GM19025 (cell line): ENCODE measurements around the gene KDM4B.

ENCODE experiments used
- ATAC-seq: cut with Tn5 transposase; IDR thresholded peaks from one replicate; pipeline ENCODE4 v1.9.1; 2021; ENCODE audit warnings: mild to moderate bottlenecking, low read depth, moderate library complexity; ENCODE audit not compliant: unreplicated experiment

KDM4B gene

GRCh38 chr19:5143471-5144411 is 174.8 kb downstream of the KDM4B start:
- no peak for ATAC-seq

GRCh38 chr19:5144545-5145179 is 175.7 kb downstream of the KDM4B start:
- no peak for ATAC-seq

GRCh38 chr19:5145521-5146511 is 176.9 kb downstream of the KDM4B start:
- no peak for ATAC-seq

GRCh38 chr19:5147074-5147977 is 178.4 kb downstream of the KDM4B start:
- ATAC-seq, result no peak

- ATAC-seq, result no peak
Observed at GRCh38 chr19:5147978-5148793, 179.3 kb downstream of the KDM4B start.

GRCh38 chr19:5148794-5149190 is 179.9 kb downstream of the KDM4B start:
- ATAC-seq, result no peak

- ATAC-seq, result no peak
Observed at GRCh38 chr19:5149508-5149907, 180.6 kb downstream of the KDM4B start.

- no peak for ATAC-seq
Observed at GRCh38 chr19:5149932-5150901, 181.3 kb downstream of the KDM4B start.

- no peak for ATAC-seq
Observed at GRCh38 chr19:5150902-5151741, 182.2 kb downstream of the KDM4B start.

GRCh38 chr19:5152013-5152763 is 183.3 kb downstream of the KDM4B start:
- no peak for ATAC-seq

- no peak for ATAC-seq
Observed at GRCh38 chr19:5152767-5153532, 184.0 kb downstream of the KDM4B start.

- no peak for ATAC-seq
Observed at GRCh38 chr19:5153601-5154128, 184.8 kb downstream of the KDM4B start.

- ATAC-seq, result no peak
Observed at GRCh38 chr19:5154129-5154798, 185.4 kb downstream of the KDM4B start.

- no peak for ATAC-seq
Observed at GRCh38 chr19:5154799-5155426, 186.0 kb downstream of the KDM4B start.
